Fibroblast of the aortic adventitia (primary cell): ENCODE data around the gene ABCD1. TPM values are rescaled to one million over a fixed set of nuclear protein-coding genes. Genes with fewer than 3 reads are reported as not detected.

ENCODE experiments used
- DNase-seq: peaks from one replicate; pipeline ENCODE4 v3.0.0-alpha.2; 2010; ENCODE audit warnings: low read depth
- H3K4me3 ChIP-seq: 2 replicates; pipeline ENCODE4 v1.5.1; 2011; ENCODE audit warnings: low read depth, mild to moderate bottlenecking, control low read depth, low read length, moderate library complexity
- total RNA-seq: library from RNA; depleted of rRNA; stranded (reverse); fragments of >200 nt; gene quantifications from 2 replicates; pipeline ENCODE4 v1.2.3, GENCODE V29; 2012; ENCODE audit warnings: low replicate concordance
- TF ChIP-seq, protein P1 (sequence below): IDR thresholded peaks from 2 replicates; pipeline ENCODE4 v1.5.1; 2011; ENCODE audit warnings: mild to moderate bottlenecking, low read length, control low read depth, inconsistent platforms; ENCODE audit not compliant: insufficient read depth

Gene ABCD1
- total RNA-seq, 1 donor = 15.5 TPM

- H3K4me3 ChIP-seq = no peak overlapping the region
- TF ChIP-seq, protein P1, sequence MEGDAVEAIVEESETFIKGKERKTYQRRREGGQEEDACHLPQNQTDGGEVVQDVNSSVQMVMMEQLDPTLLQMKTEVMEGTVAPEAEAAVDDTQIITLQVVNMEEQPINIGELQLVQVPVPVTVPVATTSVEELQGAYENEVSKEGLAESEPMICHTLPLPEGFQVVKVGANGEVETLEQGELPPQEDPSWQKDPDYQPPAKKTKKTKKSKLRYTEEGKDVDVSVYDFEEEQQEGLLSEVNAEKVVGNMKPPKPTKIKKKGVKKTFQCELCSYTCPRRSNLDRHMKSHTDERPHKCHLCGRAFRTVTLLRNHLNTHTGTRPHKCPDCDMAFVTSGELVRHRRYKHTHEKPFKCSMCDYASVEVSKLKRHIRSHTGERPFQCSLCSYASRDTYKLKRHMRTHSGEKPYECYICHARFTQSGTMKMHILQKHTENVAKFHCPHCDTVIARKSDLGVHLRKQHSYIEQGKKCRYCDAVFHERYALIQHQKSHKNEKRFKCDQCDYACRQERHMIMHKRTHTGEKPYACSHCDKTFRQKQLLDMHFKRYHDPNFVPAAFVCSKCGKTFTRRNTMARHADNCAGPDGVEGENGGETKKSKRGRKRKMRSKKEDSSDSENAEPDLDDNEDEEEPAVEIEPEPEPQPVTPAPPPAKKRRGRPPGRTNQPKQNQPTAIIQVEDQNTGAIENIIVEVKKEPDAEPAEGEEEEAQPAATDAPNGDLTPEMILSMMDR = no peak
- DNase-seq = no peak
Measured at GRCh38 chrX:153779891-153780677, 55.4 kb downstream of the ABCD1 start.

DNA sequence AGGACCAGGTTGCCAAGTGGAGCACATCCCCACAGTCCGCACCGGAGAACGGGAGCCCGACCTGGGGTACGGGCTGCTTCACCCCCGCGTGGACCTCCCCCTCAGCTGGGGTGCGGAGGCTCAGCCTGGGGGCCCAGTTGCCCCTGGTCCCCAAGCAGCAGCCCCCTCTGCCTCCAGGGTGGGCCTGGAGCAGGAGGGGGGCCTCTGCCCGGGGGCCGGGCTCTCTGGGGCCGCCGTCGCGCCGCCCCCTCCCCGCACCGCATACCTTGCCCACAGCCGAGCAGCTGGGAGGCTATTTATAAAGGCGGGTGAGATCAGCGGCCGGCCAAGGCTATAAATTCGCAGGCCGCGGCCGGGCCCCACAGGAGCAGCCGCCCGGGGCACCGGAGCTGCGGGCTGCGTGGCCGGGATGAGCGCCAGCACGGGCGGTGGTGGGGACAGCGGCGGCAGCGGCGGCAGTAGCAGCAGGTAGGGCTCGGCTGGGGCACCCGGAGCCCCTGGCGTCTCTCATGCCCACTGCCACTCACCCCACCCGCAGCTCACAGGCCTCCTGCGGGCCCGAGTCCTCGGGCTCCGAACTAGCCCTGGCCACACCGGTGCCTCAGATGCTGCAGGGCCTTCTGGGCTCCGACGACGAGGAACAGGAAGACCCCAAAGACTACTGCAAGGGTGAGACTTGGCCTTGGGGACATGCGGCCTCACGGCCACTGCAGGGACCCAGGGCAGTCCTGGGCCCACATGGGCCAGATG, 56.2 kb downstream of the ABCD1 start, which contains the start of gene SRPK3:
SRPK3 (plus strand) TSS at position 364 of the 750 bp plus-strand sequence; CDS start at position 410, 46 bp downstream.
- no peak within 1 kb of the TSS for H3K4me3 ChIP-seq
- DNase-seq = no peak
- TF ChIP-seq, protein P1 = no peak

GRCh38 chrX:153781428-153782047, 56.9 kb downstream of the ABCD1 start:
- TF ChIP-seq, protein P1 = no peak
- no peak for DNase-seq
- H3K4me3 ChIP-seq = no peak overlapping the region

GRCh38 chrX:153782313-153782712, 57.7 kb downstream of the ABCD1 start:
- TF ChIP-seq, protein P1 = no peak
- H3K4me3 ChIP-seq = no peak overlapping the region
- DNase-seq = no peak

GRCh38 chrX:153782871-153783270, 58.2 kb downstream of the ABCD1 start:
- TF ChIP-seq, protein P1 = no peak
- no peak overlapping the region for H3K4me3 ChIP-seq
- DNase-seq = no peak

DNA sequence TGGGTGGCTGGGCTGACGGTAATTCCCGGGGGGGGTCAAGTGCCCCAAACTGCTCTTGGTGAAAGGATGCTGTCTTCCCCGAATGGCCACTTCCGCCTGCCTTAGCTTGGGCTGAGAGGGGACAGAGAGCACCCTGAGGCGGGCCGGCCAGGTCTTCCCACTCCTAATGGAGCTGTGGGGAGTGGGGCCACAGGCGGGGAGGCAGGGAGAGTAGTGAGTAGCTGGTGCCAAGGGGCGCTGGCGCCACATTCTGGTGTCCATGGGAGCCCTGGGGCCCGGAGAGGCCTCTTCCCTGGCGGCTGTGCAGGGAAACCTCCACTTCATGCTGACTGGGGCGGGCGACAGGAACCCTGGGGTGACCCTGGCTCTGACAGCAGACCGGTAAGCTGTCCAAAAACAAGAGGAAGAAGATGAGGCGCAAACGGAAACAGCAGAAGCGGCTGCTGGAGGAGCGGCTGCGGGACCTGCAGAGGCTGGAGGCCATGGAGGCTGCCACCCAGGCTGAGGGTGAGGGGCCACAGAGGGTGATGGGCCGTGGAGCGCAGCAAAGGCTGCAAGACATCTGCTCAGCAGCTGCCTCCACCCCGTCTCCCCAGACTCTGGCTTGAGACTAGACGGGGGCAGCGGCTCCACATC, 58.8 kb downstream of the ABCD1 start:
- no peak overlapping the region for H3K4me3 ChIP-seq
- TF ChIP-seq, protein P1 = no peak
- no peak for DNase-seq
